ENCODE results near the gene JAML. TPM values are rescaled to one million over a fixed set of nuclear protein-coding genes. Genes with fewer than 3 reads are reported as not detected.

The JAML gene
- total and polyA plus RNA-seq, 2 of the 8 experiments (the other 6 are each of a cell fraction or from before 2014, with no cell fraction given) = 0.12 to 0.58 TPM

GRCh38 chr11:118245936-118246562, 21.2 kb upstream of the JAML start:
- no peak overlapping the region for H3K14ac ChIP-seq (ENCODE audit: insufficient read length)
- no peak for TF ChIP-seq TAF7 (optimal IDR thresholded peaks at IDR 0.05; ENCODE audit: borderline replicate concordance, low read depth, low read length)
- TF ChIP-seq JUN (IDR thresholded peaks at IDR 0.05; ENCODE audit: low read depth, low read length) = no peak
- no peak for TF ChIP-seq TAF1 (IDR thresholded peaks at IDR 0.05; ENCODE audit: low read depth, low read length)
- no peak for TF ChIP-seq CHD1 (IDR thresholded peaks at IDR 0.05; ENCODE audit: low read depth, low read length)
- TF ChIP-seq EZH2 (IDR thresholded peaks at IDR 0.05; ENCODE audit: low read depth, low read length, severe bottlenecking) = no peak
- no peak for TF ChIP-seq BRCA1 (IDR thresholded peaks at IDR 0.05; ENCODE audit: low read depth, low read length)
- H2AFZ ChIP-seq (ENCODE audit: low read length) = no peak overlapping the region
- H2BK15ac ChIP-seq (ENCODE audit: low read length) = no peak overlapping the region
- H2AK5ac ChIP-seq (ENCODE audit: low read depth, low read length) = no peak overlapping the region
- no peaks in the 10 kb centered on the region for H3K79me1 ChIP-seq (ENCODE audit: low read depth, low read length)
- H2BK120ac ChIP-seq (replicated peaks; ENCODE audit: low read depth, low read length) = no peak overlapping the region
- ChIA-PET CTCF (ENCODE audit: partially characterized antibody) (interaction anchor here (0.9 to 2.5 kb wide), 3 partner anchors 47 to 74 kb away, joined by 3 to 7 read pairs (median 3); no protein-coding TSS in a partner anchor), POLR2A (ENCODE audit: partially characterized antibody) (interaction anchor here (1.2 kb wide), 1 partner anchor 65 kb away, joined by 3 read pairs; no protein-coding TSS in a partner anchor)
- H3K36me3 ChIP-seq (ENCODE audit: control insufficient read depth in 2 of 4, insufficient read depth in 4 of 4, low read length in 3 of 4) = no peaks in the 10 kb centered on the region
- H2BK12ac ChIP-seq (ENCODE audit: low read depth, low read length) = no peak overlapping the region
- H3K4me1 ChIP-seq (replicated peaks in 1 of 4; ENCODE audit: control insufficient read depth in 3 of 4, insufficient read depth in 4 of 4, low read length in 3 of 4) = no peaks in the 10 kb centered on the region; a peak in 1 of 7 replicates
- H3K4me3 ChIP-seq (ENCODE audit: extremely low read depth in 1 of 4, insufficient read depth in 2 of 4, low read depth in 3 of 4, low read length in 4 of 4) = no peak overlapping the region
- FAIRE-seq (no peak), DNase-seq (ENCODE audit: low read depth in 1 of 2, low spot score in 2 of 2) (no peak)
- no peak overlapping the region for H2BK5ac ChIP-seq (ENCODE audit: low read depth, low read length)
- 94% methylated on average over 3 of the region's 3 CpGs; no CpG with 5 or more reads in 1 of the 2 experiments for WGBS, 2 experiments (ENCODE audit: extremely low coverage in 1 of 2, insufficient coverage in 1 of 2, insufficient read length in 1 of 2, insufficient replicate concordance in 2 of 2, low coverage in 1 of 2, low lambda C conversion rate in 2 of 2, missing lambda C conversion rate in 1 of 2)
- H3K9me3 ChIP-seq (ENCODE audit: insufficient read depth in 2 of 2, low read depth in 1 of 2, low read length in 1 of 2) = no peaks in the 10 kb centered on the region
- H4K91ac ChIP-seq (replicated peaks; ENCODE audit: insufficient read length, low read length) = no peak overlapping the region
- no peak overlapping the region for H3K9ac ChIP-seq (replicated peaks in 1 of 4; ENCODE audit: extremely low read depth in 1 of 4, low read depth in 3 of 4, low read length in 3 of 4)
- no peak overlapping the region for H3K56ac ChIP-seq (replicated peaks; ENCODE audit: insufficient read length, low read depth, low read length)
- no peaks in the 10 kb centered on the region for H4K20me1 ChIP-seq (replicated peaks in 1 of 2; ENCODE audit: control insufficient read depth in 1 of 2, insufficient read depth in 2 of 2, low read length in 2 of 2)
- no peak overlapping the region for H4K5ac ChIP-seq (ENCODE audit: insufficient read length, low read depth, low read length)
- H3K27ac ChIP-seq (ENCODE audit: low read depth, low read length) = no peak overlapping the region
- no peak overlapping the region for H4K8ac ChIP-seq (ENCODE audit: extremely low read depth, insufficient read depth, low read length)
- H3K4me2 ChIP-seq (ENCODE audit: insufficient read depth in 1 of 2, low read depth in 2 of 2, low read length in 2 of 2) = no peak overlapping the region
- no peak overlapping the region for H3K18ac ChIP-seq (ENCODE audit: extremely low read depth, low read length)
- no peak overlapping the region for H3K23ac ChIP-seq (ENCODE audit: insufficient read length)
- peaks cover 0 to 8% (median 0%) of the 10 kb centered on the region in 4 experiments; a peak in 3 of 7 replicates for H3K27me3 ChIP-seq (replicated peaks in 1 of 4; ENCODE audit: control insufficient read depth in 3 of 4, extremely low read depth in 1 of 4, insufficient read depth in 3 of 4, low read length in 3 of 4)
- H3K23me2 ChIP-seq (ENCODE audit: low read depth, low read length) = no peaks in the 10 kb centered on the region; the same call in 1 of the 2 replicates
- H3K4ac ChIP-seq (replicated peaks; ENCODE audit: insufficient read length, low read depth, low read length) = no peak overlapping the region
- no peaks in the 10 kb centered on the region for H3K79me2 ChIP-seq (ENCODE audit: control insufficient read depth in 1 of 2, insufficient read depth in 2 of 2, low read length in 2 of 2)
- no peak overlapping the region for H2BK20ac ChIP-seq (ENCODE audit: low read length)

All from H1 (cell line).